ENCODE measurements around the gene FAT2. TPM values are rescaled to one million over a fixed set of nuclear protein-coding genes. Genes with fewer than 3 reads are reported as not detected.

Gene FAT2
- total and polyA plus RNA-seq, 10 of the 15 experiments (the other 5 are each of a cell fraction or from before 2014, with no cell fraction given) = 0.01 to 0.06 (median 0.03) TPM; not detected in 3

DNA sequence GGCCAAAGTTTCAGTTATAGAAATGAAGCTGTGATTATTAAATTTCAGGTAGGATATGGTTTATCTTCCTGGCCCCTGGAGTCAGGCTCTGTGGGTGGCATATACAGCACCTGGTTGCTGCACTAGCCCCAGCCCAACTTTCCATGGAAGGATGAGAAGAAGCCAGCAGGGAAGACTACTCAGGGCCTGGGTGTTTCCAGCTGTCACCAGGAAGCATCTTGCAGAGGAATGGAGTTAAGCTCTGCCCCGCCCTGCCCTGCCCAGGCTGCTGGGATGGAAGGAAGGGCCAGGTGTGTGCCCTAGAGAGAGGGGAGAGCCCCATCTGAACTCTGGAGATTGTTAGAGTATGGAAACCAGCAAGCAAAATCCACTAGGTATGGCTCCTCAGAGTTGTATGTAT lies 42.8 kb upstream of the FAT2 start (continued):
- TF ChIP-seq, protein P1, sequence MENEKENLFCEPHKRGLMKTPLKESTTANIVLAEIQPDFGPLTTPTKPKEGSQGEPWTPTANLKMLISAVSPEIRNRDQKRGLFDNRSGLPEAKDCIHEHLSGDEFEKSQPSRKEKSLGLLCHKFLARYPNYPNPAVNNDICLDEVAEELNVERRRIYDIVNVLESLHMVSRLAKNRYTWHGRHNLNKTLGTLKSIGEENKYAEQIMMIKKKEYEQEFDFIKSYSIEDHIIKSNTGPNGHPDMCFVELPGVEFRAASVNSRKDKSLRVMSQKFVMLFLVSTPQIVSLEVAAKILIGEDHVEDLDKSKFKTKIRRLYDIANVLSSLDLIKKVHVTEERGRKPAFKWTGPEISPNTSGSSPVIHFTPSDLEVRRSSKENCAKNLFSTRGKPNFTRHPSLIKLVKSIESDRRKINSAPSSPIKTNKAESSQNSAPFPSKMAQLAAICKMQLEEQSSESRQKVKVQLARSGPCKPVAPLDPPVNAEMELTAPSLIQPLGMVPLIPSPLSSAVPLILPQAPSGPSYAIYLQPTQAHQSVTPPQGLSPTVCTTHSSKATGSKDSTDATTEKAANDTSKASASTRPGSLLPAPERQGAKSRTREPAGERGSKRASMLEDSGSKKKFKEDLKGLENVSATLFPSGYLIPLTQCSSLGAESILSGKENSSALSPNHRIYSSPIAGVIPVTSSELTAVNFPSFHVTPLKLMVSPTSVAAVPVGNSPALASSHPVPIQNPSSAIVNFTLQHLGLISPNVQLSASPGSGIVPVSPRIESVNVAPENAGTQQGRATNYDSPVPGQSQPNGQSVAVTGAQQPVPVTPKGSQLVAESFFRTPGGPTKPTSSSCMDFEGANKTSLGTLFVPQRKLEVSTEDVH (IDR thresholded peaks at IDR 0.05; ENCODE audit: low read depth, partially characterized antibody) = no peak
- TF ChIP-seq MXI1 (IDR thresholded peaks at IDR 0.05; ENCODE audit: low read depth, low read length) = no peak
- no peak for TF ChIP-seq HDGF (IDR thresholded peaks at IDR 0.05)
- TF ChIP-seq RB1 (IDR thresholded peaks at IDR 0.05; ENCODE audit: borderline replicate concordance) = no peak
- TF ChIP-seq FOS (IDR thresholded peaks at IDR 0.05; ENCODE audit: borderline replicate concordance, extremely low read depth, insufficient read length) = no peak
- no peak for TF ChIP-seq ZSCAN29 (IDR thresholded peaks at IDR 0.05)
- TF ChIP-seq KLF5 (IDR thresholded peaks at IDR 0.05; ENCODE audit: partially characterized antibody) = no peak
- TF ChIP-seq, protein P2, sequence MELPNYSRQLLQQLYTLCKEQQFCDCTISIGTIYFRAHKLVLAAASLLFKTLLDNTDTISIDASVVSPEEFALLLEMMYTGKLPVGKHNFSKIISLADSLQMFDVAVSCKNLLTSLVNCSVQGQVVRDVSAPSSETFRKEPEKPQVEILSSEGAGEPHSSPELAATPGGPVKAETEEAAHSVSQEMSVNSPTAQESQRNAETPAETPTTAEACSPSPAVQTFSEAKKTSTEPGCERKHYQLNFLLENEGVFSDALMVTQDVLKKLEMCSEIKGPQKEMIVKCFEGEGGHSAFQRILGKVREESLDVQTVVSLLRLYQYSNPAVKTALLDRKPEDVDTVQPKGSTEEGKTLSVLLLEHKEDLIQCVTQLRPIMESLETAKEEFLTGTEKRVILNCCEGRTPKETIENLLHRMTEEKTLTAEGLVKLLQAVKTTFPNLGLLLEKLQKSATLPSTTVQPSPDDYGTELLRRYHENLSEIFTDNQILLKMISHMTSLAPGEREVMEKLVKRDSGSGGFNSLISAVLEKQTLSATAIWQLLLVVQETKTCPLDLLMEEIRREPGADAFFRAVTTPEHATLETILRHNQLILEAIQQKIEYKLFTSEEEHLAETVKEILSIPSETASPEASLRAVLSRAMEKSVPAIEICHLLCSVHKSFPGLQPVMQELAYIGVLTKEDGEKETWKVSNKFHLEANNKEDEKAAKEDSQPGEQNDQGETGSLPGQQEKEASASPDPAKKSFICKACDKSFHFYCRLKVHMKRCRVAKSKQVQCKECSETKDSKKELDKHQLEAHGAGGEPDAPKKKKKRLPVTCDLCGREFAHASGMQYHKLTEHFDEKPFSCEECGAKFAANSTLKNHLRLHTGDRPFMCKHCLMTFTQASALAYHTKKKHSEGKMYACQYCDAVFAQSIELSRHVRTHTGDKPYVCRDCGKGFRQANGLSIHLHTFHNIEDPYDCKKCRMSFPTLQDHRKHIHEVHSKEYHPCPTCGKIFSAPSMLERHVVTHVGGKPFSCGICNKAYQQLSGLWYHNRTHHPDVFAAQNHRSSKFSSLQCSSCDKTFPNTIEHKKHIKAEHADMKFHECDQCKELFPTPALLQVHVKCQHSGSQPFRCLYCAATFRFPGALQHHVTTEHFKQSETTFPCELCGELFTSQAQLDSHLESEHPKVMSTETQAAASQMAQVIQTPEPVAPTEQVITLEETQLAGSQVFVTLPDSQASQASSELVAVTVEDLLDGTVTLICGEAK (IDR thresholded peaks at IDR 0.05; ENCODE audit: borderline replicate concordance) = no peak
